ENCODE data around the gene RBM34.

DNA sequence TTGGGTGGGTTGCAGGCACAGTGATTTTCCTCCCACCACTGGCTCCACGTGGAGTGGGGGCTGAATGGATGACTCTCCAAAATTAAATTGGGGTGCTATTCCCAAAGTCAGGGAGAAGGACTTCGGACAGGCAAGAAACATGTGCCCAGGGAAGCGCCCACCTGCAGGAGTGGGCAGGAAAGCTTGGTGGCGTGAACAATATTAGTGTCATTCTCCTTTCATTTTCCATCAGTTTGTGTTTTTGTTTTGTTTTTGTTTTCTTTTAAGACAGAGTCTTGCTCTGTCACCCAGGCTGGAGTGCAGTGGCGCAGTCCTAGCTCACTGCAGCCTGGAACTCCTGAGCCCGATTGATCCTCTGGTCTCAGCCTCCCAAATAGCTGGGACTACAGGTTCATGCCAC, 62.5 kb downstream of the RBM34 start:
- TF ChIP-seq CTCF (IDR thresholded peaks at IDR 0.05; ENCODE audit: extremely low read depth in 1 of 2, insufficient read depth in 1 of 2, low read depth in 1 of 2, low read length in 2 of 2) (no peak), POLR2A (IDR thresholded peaks at IDR 0.05; ENCODE audit: low read depth, low read length) (no peak), JUN (IDR thresholded peaks at IDR 0.05; ENCODE audit: borderline replicate concordance, insufficient read depth, insufficient read length, low read depth) (no peak), MAX (IDR thresholded peaks at IDR 0.05; ENCODE audit: insufficient read depth, insufficient read length) (no peak)
